Tibial nerve (tissue), 4 donors: Measurements from ENCODE around the gene C2.

Source experiments
- EP300 ChIP-seq, 2 donors: sonication (generic); formaldehyde crosslinking; IDR thresholded peaks; one replicate each; pipeline ENCODE4 v1.6.1; 2017; ENCODE audit warnings: antibody characterized with exemption in 2 of 2, mild to moderate bottlenecking in 1 of 2
- TF ChIP-seq, protein P1 (sequence below), 5 experiments: fragments of 200-600 bp in 3 of 5; fragments of 450-650 bp in 2 of 5; sonication (generic) in 3 of 5; IDR thresholded peaks; one replicate each; pipeline ENCODE4 v1.5.1; 2016 to 2019; ENCODE audit warnings: antibody characterized with exemption in 5 of 5, mild to moderate bottlenecking in 3 of 5, moderate library complexity in 2 of 5

DNA sequence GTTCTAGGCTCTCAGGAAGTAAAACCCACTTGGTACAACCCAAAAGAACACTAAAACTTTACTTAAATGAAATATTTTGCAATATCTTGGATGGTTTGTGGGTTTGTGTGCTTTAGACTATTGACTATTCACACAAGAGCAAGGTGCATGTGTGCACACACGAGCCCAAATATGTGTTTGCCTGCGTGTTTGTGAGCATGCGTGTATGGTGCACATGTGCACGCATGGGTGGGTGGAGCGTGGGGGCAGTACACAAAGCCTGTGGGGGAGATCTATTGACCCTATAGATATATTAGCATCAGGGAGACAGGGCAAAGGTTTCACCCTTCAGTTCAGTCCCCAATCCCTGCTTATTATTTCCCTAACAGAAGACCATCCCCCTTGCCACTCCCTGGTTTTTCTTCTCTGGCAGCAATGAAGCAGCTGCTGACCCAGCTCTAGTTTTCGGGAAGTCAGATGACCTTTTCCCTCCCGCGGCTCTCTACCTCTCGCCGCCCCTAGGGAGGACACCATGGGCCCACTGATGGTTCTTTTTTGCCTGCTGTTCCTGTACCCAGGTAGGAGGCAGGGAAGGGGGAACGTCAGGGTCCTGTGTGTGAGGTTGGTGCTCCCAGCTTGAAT, at the start of gene C2:
- TF ChIP-seq, protein P1, sequence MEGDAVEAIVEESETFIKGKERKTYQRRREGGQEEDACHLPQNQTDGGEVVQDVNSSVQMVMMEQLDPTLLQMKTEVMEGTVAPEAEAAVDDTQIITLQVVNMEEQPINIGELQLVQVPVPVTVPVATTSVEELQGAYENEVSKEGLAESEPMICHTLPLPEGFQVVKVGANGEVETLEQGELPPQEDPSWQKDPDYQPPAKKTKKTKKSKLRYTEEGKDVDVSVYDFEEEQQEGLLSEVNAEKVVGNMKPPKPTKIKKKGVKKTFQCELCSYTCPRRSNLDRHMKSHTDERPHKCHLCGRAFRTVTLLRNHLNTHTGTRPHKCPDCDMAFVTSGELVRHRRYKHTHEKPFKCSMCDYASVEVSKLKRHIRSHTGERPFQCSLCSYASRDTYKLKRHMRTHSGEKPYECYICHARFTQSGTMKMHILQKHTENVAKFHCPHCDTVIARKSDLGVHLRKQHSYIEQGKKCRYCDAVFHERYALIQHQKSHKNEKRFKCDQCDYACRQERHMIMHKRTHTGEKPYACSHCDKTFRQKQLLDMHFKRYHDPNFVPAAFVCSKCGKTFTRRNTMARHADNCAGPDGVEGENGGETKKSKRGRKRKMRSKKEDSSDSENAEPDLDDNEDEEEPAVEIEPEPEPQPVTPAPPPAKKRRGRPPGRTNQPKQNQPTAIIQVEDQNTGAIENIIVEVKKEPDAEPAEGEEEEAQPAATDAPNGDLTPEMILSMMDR (IDR thresholded peaks at IDR 0.05), result no peak
- TF ChIP-seq EP300 (IDR thresholded peaks at IDR 0.05), result no peak
